CD14-positive monocyte (primary cell): ENCODE measurements around the gene PTPN12. TPM values are rescaled to one million over a fixed set of nuclear protein-coding genes. Genes with fewer than 3 reads are reported as not detected.
"Not testable (repeated sequence)": the region's sequence is repeated elsewhere in the genome, so short reads cannot be mapped to it uniquely, and the experiment has no call there.

ENCODE experiments used
- DNase-seq, 3 donors: peaks; one replicate each; pipeline ENCODE4 v3.0.0-alpha.2; 2011 to 2022
- H2AFZ ChIP-seq: 2 replicates; pipeline ENCODE4 v1.6.0; 2012; ENCODE audit warnings: mild to moderate bottlenecking, low read depth, low read length, inconsistent platforms; ENCODE audit not compliant: insufficient read depth, poor library complexity, severe bottlenecking
- H3K27ac ChIP-seq, 2 donors: 1 replicate in 1 of 2; 2 replicates in 1 of 2; pipeline ENCODE4 v1.5.1; 2012 to 2013; ENCODE audit warnings: low read length in 2 of 2, control low read depth in 1 of 2, inconsistent platforms in 1 of 2, low read depth in 1 of 2, mild to moderate bottlenecking in 1 of 2
- H3K27me3 ChIP-seq, 2 donors: one replicate each; pipeline versions ENCODE4 v1.6.0 to v1.6.1; 2011 to 2013; ENCODE audit warnings: low read length in 2 of 2; ENCODE audit not compliant: control insufficient read depth in 2 of 2, insufficient read depth in 2 of 2
- H3K36me3 ChIP-seq, 2 donors: replicated peaks in 1 of 2; 1 replicate in 1 of 2; 2 replicates in 1 of 2; pipeline versions ENCODE4 v1.5.1 to v1.6.1; 2012 to 2013; ENCODE audit warnings: low read length in 2 of 2, control low read depth in 1 of 2, inconsistent platforms in 1 of 2, mild to moderate bottlenecking in 1 of 2; ENCODE audit not compliant: insufficient read depth in 2 of 2, control insufficient read depth in 1 of 2
- H3K4me1 ChIP-seq, 2 donors: 1 replicate in 1 of 2; 2 replicates in 1 of 2; pipeline versions ENCODE4 v1.5.1 to v1.6.1; 2012 to 2013; ENCODE audit warnings: low read length in 2 of 2, control low read depth in 1 of 2, inconsistent platforms in 1 of 2, mild to moderate bottlenecking in 1 of 2, moderate library complexity in 1 of 2; ENCODE audit not compliant: insufficient read depth in 2 of 2, control insufficient read depth in 1 of 2
- H3K4me2 ChIP-seq: replicated peaks from 2 replicates; pipeline ENCODE3; 2012; ENCODE audit warnings: low read length, moderate library complexity, mild to moderate bottlenecking; ENCODE audit not compliant: poor library complexity, severe bottlenecking; ENCODE audit errors: extremely low read depth
- H3K4me3 ChIP-seq, 3 experiments: fragments of 200-600 bp in 1 of 3; sonication (generic) in 1 of 3; replicated peaks in 1 of 3; 1 replicate in 2 of 3; 2 replicates in 1 of 3; pipeline ENCODE4 v1.5.1; 2011 to 2013; ENCODE audit warnings: low read length in 3 of 3, mild to moderate bottlenecking in 3 of 3, control low read depth in 2 of 3, low read depth in 2 of 3, inconsistent platforms in 1 of 3, moderate library complexity in 1 of 3
- H3K79me2 ChIP-seq: 2 replicates; pipeline ENCODE4 v1.6.0; 2012; ENCODE audit warnings: mild to moderate bottlenecking, control low read depth, inconsistent platforms, low read length, moderate library complexity; ENCODE audit not compliant: insufficient read depth
- H3K9ac ChIP-seq: 2 replicates; pipeline ENCODE4 v1.6.0; 2017; ENCODE audit warnings: low read length, mild to moderate bottlenecking; ENCODE audit not compliant: insufficient read depth, poor library complexity, severe bottlenecking
- H3K9me3 ChIP-seq, 2 donors: replicated peaks in 1 of 2; 1 replicate in 1 of 2; 2 replicates in 1 of 2; pipeline versions ENCODE4 v1.5.1 to v1.6.1; 2012 to 2013; ENCODE audit warnings: low read length in 2 of 2, control low read depth in 1 of 2; ENCODE audit not compliant: control insufficient read depth in 1 of 2, insufficient read depth in 1 of 2
- H4K20me1 ChIP-seq: 2 replicates; pipeline ENCODE4 v1.6.0; 2012; ENCODE audit warnings: mild to moderate bottlenecking, low read length, control low read depth, moderate library complexity; ENCODE audit not compliant: insufficient read depth
- H3K27ac Mint-ChIP-seq, 7 donors: one replicate each; pipeline ENCODE4 v1.8.0; 2020; ENCODE audit warnings: mild to moderate bottlenecking in 7 of 7, mixed read lengths in 7 of 7, moderate library complexity in 6 of 7, inconsistent platforms in 2 of 7
- H3K27me3 Mint-ChIP-seq, 3 donors: one replicate each; pipeline ENCODE4 v1.8.0; 2021 to 2022; ENCODE audit warnings: low read depth in 3 of 3, mild to moderate bottlenecking in 3 of 3, mixed read lengths in 3 of 3, moderate library complexity in 3 of 3, inconsistent platforms in 1 of 3
- H3K36me3 Mint-ChIP-seq, 2 donors: one replicate each; pipeline ENCODE4 v1.8.0; 2020; ENCODE audit warnings: mixed read lengths in 2 of 2, inconsistent platforms in 1 of 2, mild to moderate bottlenecking in 1 of 2
- H3K4me1 Mint-ChIP-seq: one replicate; pipeline ENCODE4 v1.8.0; 2020; ENCODE audit warnings: mild to moderate bottlenecking, mixed read lengths
- H3K4me3 Mint-ChIP-seq, 2 donors: one replicate each; pipeline ENCODE4 v1.8.0; 2020; ENCODE audit warnings: mild to moderate bottlenecking in 2 of 2, mixed read lengths in 2 of 2, moderate library complexity in 1 of 2
- H3K9me3 Mint-ChIP-seq, 7 donors: one replicate each; pipeline ENCODE4 v1.8.0; 2020 to 2022; ENCODE audit warnings: mixed read lengths in 7 of 7, mild to moderate bottlenecking in 6 of 7, moderate library complexity in 6 of 7, inconsistent platforms in 2 of 7
- CTCF ChIP-seq: fragments of 200-600 bp; IDR thresholded peaks from one replicate; pipeline ENCODE4 v1.8.0; 2022; ENCODE audit warnings: antibody characterized with exemption, mild to moderate bottlenecking
- WGBS: methylation state at CpG from one replicate; pipeline ENCODE4 v1.1.5; 2013; ENCODE audit warnings: missing lambda C conversion rate; ENCODE audit not compliant: insufficient coverage; 5-methylcytosine and 5-hydroxymethylcytosine counted together
- intact Hi-C, 2 donors: fragments of 100-400 bp; cut with micrococcal nuclease; formaldehyde crosslinking; loops; one replicate each; pipeline versions ENCODE4 v1.15.0 to v1.15.1; 2023
- polyA plus RNA-seq, 3 donors: library from polyadenylated mRNA; depleted of rRNA in 1 of 3; unstranded in 2 of 3; stranded (reverse) in 1 of 3; fragments of 300-500 nt in 2 of 3; fragments of >200 nt in 1 of 3; fragmentation: Illumina TruSeq in 2 of 3; gene quantifications; 1 replicate in 2 of 3; 2 replicates in 1 of 3; pipeline ENCODE4 v1.2.3, GENCODE V29; 2012 to 2021

The PTPN12 gene
- polyA plus RNA-seq, 3 donors: 6.6 to 36.7 (median 11.8) TPM

- no peak for TF ChIP-seq CTCF
- no peaks in the 10 kb centered on the region for H3K9me3 ChIP-seq
- H3K9ac ChIP-seq: no peak overlapping the region
- H3K4me1 ChIP-seq: no peaks in the 10 kb centered on the region
- Mint-ChIP-seq H3K4me1 (no peaks in the 10 kb centered on the region), H3K27ac (no peak overlapping the region), H3K27me3 (no peaks in the 10 kb centered on the region), H3K4me3 (no peak overlapping the region), H3K36me3 (no peaks in the 10 kb centered on the region), H3K9me3 (peaks cover 0 to 9% (median 2%) of the 10 kb centered on the region in 7 donors)
- no peaks in the 10 kb centered on the region for H3K27me3 ChIP-seq
- WGBS: no CpG with 5 or more reads among the region's 1 CpG
- no peaks in the 10 kb centered on the region for H4K20me1 ChIP-seq
- H2AFZ ChIP-seq: no peak overlapping the region
- H3K4me2 ChIP-seq: no peak overlapping the region
- no peaks in the 10 kb centered on the region for H3K79me2 ChIP-seq
- intact Hi-C loops: no loop called here
- no peak for DNase-seq
- H3K4me3 ChIP-seq: no peak overlapping the region
- H3K27ac ChIP-seq: no peak overlapping the region
- H3K36me3 ChIP-seq: no peaks in the 10 kb centered on the region
Measured at GRCh38 chr7:77506899-77507298, 30.2 kb upstream of the PTPN12 start.

GRCh38 chr7:77513002-77513670 lies 24.0 kb upstream of the PTPN12 start:
- H3K4me1 ChIP-seq, H3K27me3 ChIP-seq, H3K27ac ChIP-seq, H4K20me1 ChIP-seq, H3K9me3 ChIP-seq, H3K4me3 Mint-ChIP-seq, H3K4me1 Mint-ChIP-seq, intact Hi-C loops, H3K27me3 Mint-ChIP-seq, DNase-seq, H3K9me3 Mint-ChIP-seq, H3K36me3 Mint-ChIP-seq, H2AFZ ChIP-seq, H3K27ac Mint-ChIP-seq, H3K36me3 ChIP-seq, H3K79me2 ChIP-seq, H3K9ac ChIP-seq, H3K4me2 ChIP-seq, H3K4me3 ChIP-seq: not testable (repeated sequence)
- WGBS: 100% methylated on average over 1 of the region's 5 CpGs
